HepG2 (cell line): ENCODE results near the gene PSMD4. TPM values are rescaled to one million over a fixed set of nuclear protein-coding genes. Genes with fewer than 3 reads are reported as not detected.

Experiments used
- ATAC-seq: fragments of 200-7000 bp; cut with Tn5 transposase; 3 replicates; pipeline ENCODE4 v1.9.1; 2020; ENCODE audit warnings: mild to moderate bottlenecking, moderate library complexity
- BruUV-seq: library from RNA; stranded (reverse); fragments of 400-500 nt; replicated peaks from 2 replicates; lab custom pipeline; 2021; lab: Mats Ljungman, UMichigan
- CTCF ChIA-PET: fragments of 300-600 bp; formaldehyde crosslinking; extraction: SDS; loops from one replicate; lab custom pipeline; 2021; ENCODE audit warnings: low total read pairs, inconsistent platforms, low intra/inter-chr PET ratio; lab: Yijun Ruan, JAX
- POLR2A ChIA-PET: fragments of 350-600 bp; sonication (Branson Sonifier 250); formaldehyde crosslinking; loops from one replicate; lab custom pipeline; 2020; ENCODE audit warnings: antibody characterized with exemption, inconsistent platforms; lab: Yijun Ruan, JAX
- DNase-seq: peaks from one replicate; pipeline ENCODE4 v3.0.0-alpha.2; 2015; ENCODE audit warnings: low spot score
- FAIRE-seq: peaks from 3 replicates; lab custom pipeline; 2011; peaks lifted over from hg19 to GRCh38; lab: Jason Lieb, UNC
- H2AFZ ChIP-seq: one replicate; pipeline ENCODE4 v1.6.1; 2011; ENCODE audit warnings: low read length, inconsistent platforms
- H3K27ac ChIP-seq: fragments of 300-600 bp; 3 replicates; pipeline ENCODE4 v1.8.0; 2011; ENCODE audit warnings: mixed run types, mild to moderate bottlenecking, mixed read lengths, low read length, inconsistent platforms; ENCODE audit not compliant: insufficient read depth; ENCODE audit errors: extremely low read length
- H3K27me3 ChIP-seq, 2 experiments: fragments of 200-600 bp in 1 of 2; 2 replicates in 1 of 2; 3 replicates in 1 of 2; pipeline versions ENCODE4 v1.6.0 to v1.8.0; 2011; ENCODE audit warnings: low read length in 2 of 2, mild to moderate bottlenecking in 2 of 2, moderate library complexity in 2 of 2, inconsistent platforms in 1 of 2; ENCODE audit not compliant: insufficient read depth in 2 of 2, control insufficient read depth in 1 of 2
- H3K36me3 ChIP-seq, 2 experiments: fragments of 200-600 bp in 1 of 2; replicated peaks in 1 of 2; 2 replicates in 1 of 2; 3 replicates in 1 of 2; pipeline versions ENCODE4 v1.5.1 to v1.8.0; 2011; ENCODE audit warnings: low read length in 2 of 2, inconsistent platforms in 1 of 2; ENCODE audit not compliant: insufficient read depth in 2 of 2, control insufficient read depth in 1 of 2
- H3K4me1 ChIP-seq: 2 replicates; pipeline ENCODE4 v1.5.1; 2012; ENCODE audit warnings: low read length, inconsistent platforms; ENCODE audit not compliant: insufficient read depth
- H3K4me2 ChIP-seq: 2 replicates; pipeline ENCODE4 v1.6.0; 2011; ENCODE audit warnings: low read depth, low read length, inconsistent platforms
- H3K4me3 ChIP-seq, 3 experiments: fragments of 200-600 bp in 1 of 3; sonication (generic), shearing (Covaris generic) in 1 of 3; replicated peaks in 1 of 3; 2 replicates each; pipeline ENCODE4 v1.5.1; 2011 to 2016; ENCODE audit warnings: low read length in 3 of 3, inconsistent platforms in 2 of 3, low read depth in 2 of 3, mild to moderate bottlenecking in 2 of 3, control low read depth in 1 of 3, mixed read lengths in 1 of 3; ENCODE audit not compliant: insufficient read depth in 1 of 3
- H3K79me2 ChIP-seq: one replicate; pipeline ENCODE4 v1.6.1; 2011; ENCODE audit warnings: low read length, inconsistent platforms; ENCODE audit not compliant: insufficient read depth
- H3K9ac ChIP-seq: 2 replicates; pipeline ENCODE4 v1.6.0; 2011; ENCODE audit warnings: mild to moderate bottlenecking, low read depth, low read length, inconsistent platforms; ENCODE audit not compliant: insufficient read depth
- H3K9me3 ChIP-seq: 2 replicates; pipeline ENCODE4 v1.5.1; 2012; ENCODE audit warnings: mild to moderate bottlenecking, low read length
- H4K20me1 ChIP-seq: 2 replicates; pipeline ENCODE4 v1.6.0; 2011; ENCODE audit warnings: inconsistent platforms, mild to moderate bottlenecking, low read length, moderate library complexity; ENCODE audit not compliant: insufficient read depth
- BCL6 ChIP-seq: IDR thresholded peaks from 2 replicates; pipeline ENCODE4 v1.6.1; 2016; ENCODE audit warnings: missing genetic modification reagents, missing compliant biosample characterization
- FOXP1 ChIP-seq, 2 experiments: fragments of 450-650 bp in 1 of 2; IDR thresholded peaks; 2 replicates each; pipeline ENCODE4 v1.6.1; 2017 to 2018; ENCODE audit warnings: antibody characterized with exemption in 1 of 2
- GTF2F1 ChIP-seq: fragments of 150-350 bp; IDR thresholded peaks from 2 replicates; pipeline ENCODE4 v1.6.1; 2014; ENCODE audit warnings: low read length
- MAFF ChIP-seq: IDR thresholded peaks from 2 replicates; pipeline ENCODE4 v1.6.1; 2011; ENCODE audit warnings: low read depth, low read length, improper control_type of control experiment
- MAFG ChIP-seq: sonication (generic); formaldehyde crosslinking; IDR thresholded peaks from 2 replicates; pipeline ENCODE4 v1.5.1; 2020; ENCODE audit warnings: mild to moderate bottlenecking, missing genetic modification reagents
- MAFK ChIP-seq, 2 experiments: IDR thresholded peaks in 1 of 2; conservative IDR thresholded peaks in 1 of 2; 2 replicates each; pipeline ENCODE4 v1.6.1; 2011; ENCODE audit warnings: improper control_type of control experiment in 2 of 2, low read length in 2 of 2
- MXI1 ChIP-seq: IDR thresholded peaks from 3 replicates; pipeline ENCODE4 v1.6.1; 2012; ENCODE audit warnings: low read depth, low read length, inconsistent platforms, borderline replicate concordance
- NCOA5 ChIP-seq: sonication (generic); formaldehyde crosslinking; IDR thresholded peaks from 2 replicates; pipeline ENCODE4 v1.4.0; 2020; ENCODE audit warnings: missing genetic modification reagents
- PHB2 ChIP-seq: fragments of 450-650 bp; IDR thresholded peaks from 2 replicates; pipeline ENCODE4 v1.6.1; 2018; ENCODE audit not compliant: partially characterized antibody
- PRPF4 ChIP-seq: fragments of 200-400 bp; formaldehyde crosslinking; IDR thresholded peaks from 2 replicates; pipeline ENCODE4 v1.6.1; 2016; ENCODE audit warnings: low read length, low read depth; ENCODE audit not compliant: poor library complexity, severe bottlenecking
- ZFP37 ChIP-seq: sonication (generic); formaldehyde crosslinking; IDR thresholded peaks from 2 replicates; pipeline ENCODE4 v1.4.0; 2020; ENCODE audit warnings: missing genetic modification reagents, borderline replicate concordance
- ZNF160 ChIP-seq: sonication (generic); formaldehyde crosslinking; IDR thresholded peaks from 2 replicates; pipeline ENCODE4 v1.8.0; 2022; ENCODE audit warnings: mild to moderate bottlenecking, inconsistent platforms, missing genetic modification reagents
- ZNF256 ChIP-seq: sonication (generic); formaldehyde crosslinking; conservative IDR thresholded peaks from 2 replicates; pipeline ENCODE4 v1.4.0; 2020; ENCODE audit warnings: missing genetic modification reagents
- ZNF367 ChIP-seq: sonication (generic); formaldehyde crosslinking; IDR thresholded peaks from 2 replicates; pipeline ENCODE4 v1.4.0; 2020; ENCODE audit warnings: missing genetic modification reagents, borderline replicate concordance
- ZNF572 ChIP-seq: sonication (generic); formaldehyde crosslinking; IDR thresholded peaks from 2 replicates; pipeline ENCODE4 v1.5.1; 2020; ENCODE audit warnings: mild to moderate bottlenecking, missing genetic modification reagents
- ZSCAN29 ChIP-seq: sonication (generic); formaldehyde crosslinking; conservative IDR thresholded peaks from 2 replicates; pipeline ENCODE4 v1.4.0; 2020; ENCODE audit warnings: mild to moderate bottlenecking, missing genetic modification reagents
- WGBS: methylation state at CpG from one replicate; pipeline ENCODE4 v1.1.6; 2017; ENCODE audit warnings: low lambda C conversion rate; 5-methylcytosine and 5-hydroxymethylcytosine counted together
- in situ Hi-C: cut with HindIII; loops from 2 replicates; pipeline ENCODE4 v1.10.0; 2017; ENCODE audit warnings: low pct_unique_long_range_greater_than_20kb; ENCODE audit not compliant: extremely low pct_ligation_motif_present
- intact Hi-C: fragments of 100-400 bp; cut with micrococcal nuclease; formaldehyde crosslinking; loops from one replicate; pipeline ENCODE4 v1.10.0; 2022; ENCODE audit not compliant: unreplicated experiment
- polyA plus RNA-seq, 8 experiments: library from polyadenylated mRNA; depleted of rRNA in 3 of 8; stranded (reverse) in 7 of 8; unstranded in 1 of 8; fragments of >200 nt; fragmentation: Illumina TruSeq in 4 of 8; extraction: Trizol in 4 of 8; gene quantifications; 2 replicates each; pipeline versions ENCODE4 v1.2.1 to v1.2.3, GENCODE V29; 2011 to 2016; ENCODE audit warnings: low read depth in 4 of 8, missing spikeins in 1 of 8, mixed read lengths in 1 of 8; ENCODE audit not compliant: insufficient read depth in 1 of 8
- total RNA-seq, 5 experiments: library from RNA; depleted of rRNA; stranded (reverse); fragments of >200 nt; fragmentation: Illumina TruSeq; extraction: Trizol; gene quantifications; 2 replicates each; pipeline ENCODE4 v1.2.3, GENCODE V29; 2016; ENCODE audit warnings: low read depth in 1 of 5
- TF ChIP-seq, protein P1 (sequence below): sonication (generic); formaldehyde crosslinking; IDR thresholded peaks from 2 replicates; pipeline ENCODE4 v1.4.0; 2020; ENCODE audit warnings: low read depth, mild to moderate bottlenecking, missing genetic modification reagents
- TF ChIP-seq, protein P2 (sequence below): sonication (generic); formaldehyde crosslinking; IDR thresholded peaks from 2 replicates; pipeline ENCODE4 v1.8.0; 2022; ENCODE audit warnings: mild to moderate bottlenecking, missing genetic modification reagents, borderline replicate concordance

PSMD4 gene
- total and polyA plus RNA-seq, 2 of the 13 experiments (the other 11 are each of a cell fraction or from before 2014, with no cell fraction given): 194 to 243 TPM

DNA sequence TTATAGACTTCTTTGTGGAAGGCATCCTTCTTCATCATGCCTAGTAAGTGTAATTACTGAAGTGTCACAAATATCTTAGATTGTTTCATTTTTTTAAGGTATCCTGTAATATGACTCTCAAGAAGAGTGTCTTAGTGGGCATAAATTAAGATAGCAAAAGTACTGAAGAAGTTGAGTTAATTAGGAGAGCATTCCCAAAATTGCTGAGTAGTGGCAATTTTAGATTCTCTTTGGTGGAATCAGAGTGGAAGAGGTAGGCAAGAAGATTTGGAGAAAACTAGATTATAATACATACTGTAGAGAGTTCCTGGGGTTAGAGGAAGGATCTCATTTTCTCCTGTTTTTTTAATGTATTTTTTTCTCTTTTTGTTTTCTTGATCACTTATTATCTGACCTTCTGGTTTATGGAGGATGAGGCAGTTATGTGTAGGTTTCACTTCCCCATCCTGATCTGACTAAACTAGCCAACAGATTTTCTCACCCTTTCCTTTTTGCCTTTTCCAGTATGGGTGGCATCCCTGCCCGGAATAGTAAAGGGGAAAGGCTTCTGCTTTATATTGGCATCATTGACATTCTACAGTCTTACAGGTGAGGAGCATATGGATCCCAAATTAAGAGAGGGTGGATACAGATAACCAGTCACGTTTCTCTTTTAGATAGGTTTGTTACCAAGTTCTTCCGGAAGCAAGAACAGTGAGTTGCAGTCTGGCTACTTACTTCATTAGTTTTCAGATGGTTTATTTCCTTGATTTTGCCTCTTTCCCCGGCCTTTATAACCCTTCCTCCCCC, 16.7 kb upstream of the PSMD4 start:
- no peak for TF ChIP-seq MXI1
- TF ChIP-seq MAFK (conservative IDR thresholded peaks at IDR 0.05 in 1 of 2, IDR thresholded peaks at IDR 0.05 in 1 of 2; ENCODE audit: low read length in 2 of 2): peak; percentile 72 to 85
- peak; percentile 76 for TF ChIP-seq MAFF
- H3K4me1 ChIP-seq: no peaks in the 10 kb centered on the region
- FAIRE-seq (no peak), ATAC-seq (no peak), DNase-seq (no peak)
- in situ Hi-C loops (no loop called here), intact Hi-C loops (no loop called here)
- H3K27me3 ChIP-seq: no peaks in the 10 kb centered on the region
- no peak overlapping the region for H3K27ac ChIP-seq
- H3K36me3 ChIP-seq: peaks cover 32 to 89% of the 10 kb centered on the region in 2 experiments
- no peaks in the 10 kb centered on the region for H3K9me3 ChIP-seq
- CTCF ChIA-PET: no interaction called here
- H3K79me2 ChIP-seq: no peaks in the 10 kb centered on the region
- H2AFZ ChIP-seq: no peak overlapping the region
- no peak overlapping the region for H3K4me2 ChIP-seq
- no peak overlapping the region for H3K9ac ChIP-seq
- 97% methylated on average over 4 of the region's 4 CpGs for WGBS
- no TSS peak for BruUV-seq
- POLR2A ChIA-PET: no interaction called here
- H3K4me3 ChIP-seq: no peak overlapping the region
- H4K20me1 ChIP-seq: no peaks in the 10 kb centered on the region

DNA sequence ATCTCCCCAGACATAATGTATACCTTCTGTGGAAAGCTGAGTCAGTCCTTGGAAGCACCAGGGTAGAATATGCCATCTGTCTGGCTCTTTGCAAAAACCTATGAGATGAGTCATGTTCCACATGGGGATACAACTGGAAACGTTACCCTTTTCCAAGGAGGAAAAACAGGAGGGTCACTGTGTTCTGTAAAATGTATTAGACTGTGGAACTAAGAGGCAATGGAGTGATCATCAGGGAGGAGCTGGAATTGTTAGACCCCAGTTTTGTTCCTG, 16.1 kb upstream of the PSMD4 start:
- ChIA-PET CTCF (no interaction called here), POLR2A (no interaction called here)
- in situ Hi-C loops: no loop called here
- ATAC-seq: no peak
- WGBS: 96% methylated on average over 1 of the region's 1 CpG
- no TSS peak for BruUV-seq
- H3K27ac ChIP-seq: no peak overlapping the region
- H3K4me3 ChIP-seq: no peak overlapping the region
- H3K9ac ChIP-seq: no peak overlapping the region
- no peaks in the 10 kb centered on the region for H3K27me3 ChIP-seq
- intact Hi-C loops: no loop called here
- H4K20me1 ChIP-seq: no peaks in the 10 kb centered on the region
- FAIRE-seq: no peak
- no peaks in the 10 kb centered on the region for H3K79me2 ChIP-seq
- no peak for DNase-seq
- H2AFZ ChIP-seq: no peak overlapping the region
- H3K36me3 ChIP-seq: peaks cover 37 to 94% of the 10 kb centered on the region in 2 experiments
- no peaks in the 10 kb centered on the region for H3K4me1 ChIP-seq
- H3K4me2 ChIP-seq: no peak overlapping the region
- H3K9me3 ChIP-seq: no peaks in the 10 kb centered on the region
- TF ChIP-seq MAFG (CRISPR knock-in tag) (no peak), PHB2 (no peak), ZNF256 (CRISPR knock-in tag) (no peak), PRPF4 (no peak), ZNF572 (CRISPR knock-in tag) (no peak), ZSCAN29 (no peak), FOXP1 (IDR thresholded peaks at IDR 0.05) (no peak), FOXP1 (CRISPR knock-in tag; IDR thresholded peaks at IDR 0.05) (no peak), BCL6 (CRISPR knock-in tag) (no peak), GTF2F1 (no peak), ZNF160 (no peak), NCOA5 (CRISPR knock-in tag) (no peak), ZFP37 (no peak), ZNF367 (CRISPR knock-in tag) (no peak)
- TF ChIP-seq, protein P1, sequence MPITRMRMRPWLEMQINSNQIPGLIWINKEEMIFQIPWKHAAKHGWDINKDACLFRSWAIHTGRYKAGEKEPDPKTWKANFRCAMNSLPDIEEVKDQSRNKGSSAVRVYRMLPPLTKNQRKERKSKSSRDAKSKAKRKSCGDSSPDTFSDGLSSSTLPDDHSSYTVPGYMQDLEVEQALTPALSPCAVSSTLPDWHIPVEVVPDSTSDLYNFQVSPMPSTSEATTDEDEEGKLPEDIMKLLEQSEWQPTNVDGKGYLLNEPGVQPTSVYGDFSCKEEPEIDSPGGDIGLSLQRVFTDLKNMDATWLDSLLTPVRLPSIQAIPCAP (CRISPR knock-in tag): no peak
- TF ChIP-seq, protein P2, sequence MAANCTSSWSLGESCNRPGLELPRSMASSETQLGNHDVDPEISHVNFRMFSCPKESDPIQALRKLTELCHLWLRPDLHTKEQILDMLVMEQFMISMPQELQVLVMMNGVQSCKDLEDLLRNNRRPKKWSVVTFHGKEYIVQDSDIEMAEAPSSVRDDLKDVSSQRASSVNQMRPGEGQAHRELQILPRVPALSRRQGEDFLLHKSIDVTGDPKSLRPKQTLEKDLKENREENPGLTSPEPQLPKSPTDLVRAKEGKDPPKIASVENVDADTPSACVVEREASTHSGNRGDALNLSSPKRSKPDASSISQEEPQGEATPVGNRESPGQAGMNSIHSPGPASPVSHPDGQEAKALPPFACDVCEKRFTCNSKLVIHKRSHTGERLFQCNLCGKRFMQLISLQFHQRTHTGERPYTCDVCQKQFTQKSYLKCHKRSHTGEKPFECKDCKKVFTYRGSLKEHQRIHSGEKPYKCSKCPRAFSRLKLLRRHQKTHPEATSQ: no peak
